Parathyroid adenoma (tissue), 2 donors: ENCODE measurements around the gene CLDN1.

ENCODE experiments used
- H2AFZ ChIP-seq: fragments of 300-600 bp; sonication (generic); one replicate; pipeline ENCODE4 v1.7.0; 2017; ENCODE audit warnings: antibody characterized with exemption, mild to moderate bottlenecking
- H3K27ac ChIP-seq: fragments of 300-600 bp; sonication (generic); one replicate; pipeline ENCODE4 v1.7.0; 2017
- H3K27me3 ChIP-seq: fragments of 300-600 bp; sonication (generic); one replicate; pipeline ENCODE4 v1.7.0; 2017; ENCODE audit warnings: low read length; ENCODE audit not compliant: control insufficient read depth, insufficient read depth
- H3K36me3 ChIP-seq: fragments of 300-600 bp; sonication (generic); one replicate; pipeline ENCODE4 v1.7.0; 2017; ENCODE audit warnings: low read length; ENCODE audit not compliant: control insufficient read depth, insufficient read depth
- H3K4me1 ChIP-seq: fragments of 300-600 bp; sonication (generic); one replicate; pipeline ENCODE4 v1.7.0; 2017; ENCODE audit warnings: control low read depth
- H3K4me2 ChIP-seq: fragments of 300-600 bp; sonication (generic); one replicate; pipeline ENCODE4 v1.7.0; 2017; ENCODE audit warnings: low read length
- H3K4me3 ChIP-seq: fragments of 300-600 bp; sonication (generic); one replicate; pipeline ENCODE4 v1.7.0; 2017; ENCODE audit warnings: low read depth, low read length
- H3K79me2 ChIP-seq: fragments of 300-600 bp; sonication (generic); one replicate; pipeline ENCODE4 v1.7.0; 2017; ENCODE audit warnings: control low read depth
- H3K9ac ChIP-seq: fragments of 300-600 bp; sonication (generic); one replicate; pipeline ENCODE4 v1.7.0; 2017; ENCODE audit warnings: mild to moderate bottlenecking
- H3K9me3 ChIP-seq: fragments of 300-600 bp; sonication (generic); one replicate; pipeline ENCODE4 v1.7.0; 2017; ENCODE audit warnings: low read length; ENCODE audit not compliant: control insufficient read depth
- CTCF ChIP-seq: fragments of 300-600 bp; sonication (generic); IDR thresholded peaks from one replicate; pipeline ENCODE4 v1.7.0; 2017; ENCODE audit warnings: antibody characterized with exemption, mild to moderate bottlenecking
- donor health status: primary hyperparathyroidism.

CLDN1 gene

GRCh38 chr3:190308154-190308553 is 14.1 kb downstream of the CLDN1 start:
- Histone ChIP-seq H3K4me2 (no peak overlapping the region), H3K27ac (no peak overlapping the region), H3K36me3 (no peaks in the 10 kb centered on the region), H3K4me3 (no peak overlapping the region), H3K79me2 (no peaks in the 10 kb centered on the region), H3K9ac (no peak overlapping the region), H3K9me3 (no peaks in the 10 kb centered on the region), H3K27me3 (no peaks in the 10 kb centered on the region), H3K4me1 (no peaks in the 10 kb centered on the region), H2AFZ (no peak overlapping the region)
- TF ChIP-seq CTCF, result no peak

GRCh38 chr3:190307164-190307545 is 15.1 kb downstream of the CLDN1 start:
- H3K4me3 ChIP-seq, result no peak overlapping the region
- TF ChIP-seq CTCF, result no peak

GRCh38 chr3:190306513-190307163 is 15.6 kb downstream of the CLDN1 start:
- no peak overlapping the region for H2AFZ ChIP-seq
- H3K4me1 ChIP-seq, result no peaks in the 10 kb centered on the region
- H3K4me2 ChIP-seq, result no peak overlapping the region
- no peaks in the 10 kb centered on the region for H3K79me2 ChIP-seq
- H3K36me3 ChIP-seq, result no peaks in the 10 kb centered on the region
- H3K9me3 ChIP-seq, result no peaks in the 10 kb centered on the region
- H3K27me3 ChIP-seq, result no peaks in the 10 kb centered on the region
- H3K4me3 ChIP-seq, result no peak overlapping the region
- no peak for TF ChIP-seq CTCF
- H3K9ac ChIP-seq, result no peak overlapping the region
- H3K27ac ChIP-seq, result no peak overlapping the region

More at GRCh38 chr3:190307164-190307545, 15.1 kb downstream of the CLDN1 start:
- Histone ChIP-seq H3K4me1 (no peaks in the 10 kb centered on the region), H3K36me3 (no peaks in the 10 kb centered on the region), H2AFZ (no peak overlapping the region), H3K4me2 (no peak overlapping the region), H3K9me3 (no peaks in the 10 kb centered on the region), H3K27ac (no peak overlapping the region), H3K27me3 (no peaks in the 10 kb centered on the region), H3K79me2 (no peaks in the 10 kb centered on the region), H3K9ac (no peak overlapping the region)

GRCh38 chr3:190306026-190306425 is 16.2 kb downstream of the CLDN1 start:
- no peak overlapping the region for H3K4me3 ChIP-seq
- no peaks in the 10 kb centered on the region for H3K79me2 ChIP-seq
- H3K9me3 ChIP-seq, result no peaks in the 10 kb centered on the region
- H2AFZ ChIP-seq, result no peak overlapping the region
- H3K4me2 ChIP-seq, result no peak overlapping the region
- H3K9ac ChIP-seq, result no peak overlapping the region
- no peaks in the 10 kb centered on the region for H3K36me3 ChIP-seq
- no peak overlapping the region for H3K27ac ChIP-seq
- no peak for TF ChIP-seq CTCF
- H3K4me1 ChIP-seq, result no peaks in the 10 kb centered on the region
- no peaks in the 10 kb centered on the region for H3K27me3 ChIP-seq

- Histone ChIP-seq H3K4me2 (no peak overlapping the region), H3K4me1 (no peaks in the 10 kb centered on the region), H3K9ac (no peak overlapping the region), H3K27ac (no peak overlapping the region), H3K27me3 (no peaks in the 10 kb centered on the region), H3K9me3 (no peaks in the 10 kb centered on the region), H3K36me3 (no peaks in the 10 kb centered on the region), H3K79me2 (no peaks in the 10 kb centered on the region), H2AFZ (no peak overlapping the region), H3K4me3 (no peak overlapping the region)
- TF ChIP-seq CTCF, result no peak
These were observed 16.8 kb downstream of the CLDN1 start for GRCh38 chr3:190305406-190305805.
